NB4 (cell line): Measurements from ENCODE around the gene CTDSPL.

Source experiments
- DNase-seq: peaks from one replicate; pipeline ENCODE4 v3.0.0; 2010; ENCODE audit warnings: low read depth
- H3K4me3 ChIP-seq: one replicate; pipeline ENCODE4 v1.5.1; 2011; ENCODE audit warnings: mild to moderate bottlenecking, low read depth, low read length, moderate library complexity
- MYC ChIP-seq: IDR thresholded peaks from 2 replicates; pipeline ENCODE4 v1.6.1; 2011; ENCODE audit warnings: low read depth, low read length
- POLR2A ChIP-seq: IDR thresholded peaks from 2 replicates; pipeline ENCODE4 v1.6.1; 2011; ENCODE audit warnings: mild to moderate bottlenecking; ENCODE audit not compliant: insufficient read length; ENCODE audit errors: extremely low read depth
- TF ChIP-seq, protein P1 (sequence below): IDR thresholded peaks from one replicate; pipeline ENCODE4 v1.5.1; 2012; ENCODE audit warnings: low read depth, low read length
- TF ChIP-seq, protein P2 (sequence below): IDR thresholded peaks from 2 replicates; pipeline ENCODE4 v1.6.1; 2011; ENCODE audit warnings: low read depth, low read length

CTDSPL gene

DNA sequence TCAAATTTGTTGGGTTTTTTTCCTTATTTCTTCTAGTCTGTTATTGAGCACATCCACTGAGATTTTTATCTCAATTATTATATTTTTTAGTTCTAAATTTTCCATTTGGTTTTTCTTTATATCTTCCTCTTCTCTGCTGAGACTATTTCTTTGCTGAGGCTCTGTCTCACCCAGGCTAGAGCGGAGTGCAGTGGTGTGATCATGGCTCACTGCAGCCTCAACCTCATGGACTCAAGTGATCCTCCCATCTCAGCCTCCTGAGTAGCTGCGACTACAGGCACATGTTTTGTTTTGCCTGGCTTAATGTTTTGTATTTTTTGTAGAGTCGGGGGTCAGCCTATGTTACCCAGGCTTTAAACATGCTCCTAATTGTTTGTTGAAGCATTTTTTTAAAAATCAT lies 10.2 kb downstream of the CTDSPL start:
- no peak for DNase-seq
- H3K4me3 ChIP-seq, result no peak overlapping the region
- TF ChIP-seq POLR2A (no peak), MYC (no peak)
- TF ChIP-seq, protein P1, sequence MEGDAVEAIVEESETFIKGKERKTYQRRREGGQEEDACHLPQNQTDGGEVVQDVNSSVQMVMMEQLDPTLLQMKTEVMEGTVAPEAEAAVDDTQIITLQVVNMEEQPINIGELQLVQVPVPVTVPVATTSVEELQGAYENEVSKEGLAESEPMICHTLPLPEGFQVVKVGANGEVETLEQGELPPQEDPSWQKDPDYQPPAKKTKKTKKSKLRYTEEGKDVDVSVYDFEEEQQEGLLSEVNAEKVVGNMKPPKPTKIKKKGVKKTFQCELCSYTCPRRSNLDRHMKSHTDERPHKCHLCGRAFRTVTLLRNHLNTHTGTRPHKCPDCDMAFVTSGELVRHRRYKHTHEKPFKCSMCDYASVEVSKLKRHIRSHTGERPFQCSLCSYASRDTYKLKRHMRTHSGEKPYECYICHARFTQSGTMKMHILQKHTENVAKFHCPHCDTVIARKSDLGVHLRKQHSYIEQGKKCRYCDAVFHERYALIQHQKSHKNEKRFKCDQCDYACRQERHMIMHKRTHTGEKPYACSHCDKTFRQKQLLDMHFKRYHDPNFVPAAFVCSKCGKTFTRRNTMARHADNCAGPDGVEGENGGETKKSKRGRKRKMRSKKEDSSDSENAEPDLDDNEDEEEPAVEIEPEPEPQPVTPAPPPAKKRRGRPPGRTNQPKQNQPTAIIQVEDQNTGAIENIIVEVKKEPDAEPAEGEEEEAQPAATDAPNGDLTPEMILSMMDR, result no peak
- TF ChIP-seq, protein P2, sequence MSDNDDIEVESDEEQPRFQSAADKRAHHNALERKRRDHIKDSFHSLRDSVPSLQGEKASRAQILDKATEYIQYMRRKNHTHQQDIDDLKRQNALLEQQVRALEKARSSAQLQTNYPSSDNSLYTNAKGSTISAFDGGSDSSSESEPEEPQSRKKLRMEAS, result no peak

DNA sequence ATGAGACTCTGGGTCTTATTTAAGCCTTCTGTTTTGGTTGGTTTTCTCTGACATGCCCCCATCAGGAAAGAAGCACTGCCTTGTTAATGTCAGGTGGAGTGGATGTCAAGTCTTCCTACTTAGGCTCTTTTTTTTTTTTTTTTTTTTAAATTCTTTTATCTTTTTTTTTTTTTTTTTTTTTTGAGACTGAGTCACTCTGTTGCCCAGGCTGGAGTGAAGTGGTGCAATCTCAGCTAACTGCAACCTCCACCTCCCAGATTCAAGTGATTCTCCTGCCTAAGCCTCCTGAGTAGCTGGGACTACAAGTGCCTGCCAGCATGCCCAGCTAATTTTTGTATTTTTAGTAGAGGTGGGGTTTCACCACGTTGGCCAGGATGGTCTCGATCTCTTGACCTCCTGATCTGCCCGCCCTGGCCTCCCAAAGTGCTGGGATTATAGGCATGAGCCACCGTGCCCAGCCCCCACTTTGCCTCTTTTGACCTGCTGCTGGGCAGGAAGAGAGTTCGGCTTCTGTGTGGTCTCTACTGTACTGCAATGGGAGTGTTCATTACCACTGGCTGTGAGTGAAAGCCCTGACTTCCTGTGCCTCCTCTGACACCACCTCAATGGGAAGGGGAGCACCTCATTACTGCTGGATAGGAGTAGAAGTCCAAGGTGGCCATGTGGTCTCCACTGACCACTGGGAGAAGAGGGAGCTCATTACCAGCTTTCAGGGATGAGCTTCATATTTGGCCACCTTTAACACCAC lies 10.9 kb downstream of the CTDSPL start:
- TF ChIP-seq POLR2A (no peak), MYC (no peak)
- TF ChIP-seq, protein P1, result no peak
- TF ChIP-seq, protein P2, result no peak
- DNase-seq, result no peak
- no peak overlapping the region for H3K4me3 ChIP-seq

DNA sequence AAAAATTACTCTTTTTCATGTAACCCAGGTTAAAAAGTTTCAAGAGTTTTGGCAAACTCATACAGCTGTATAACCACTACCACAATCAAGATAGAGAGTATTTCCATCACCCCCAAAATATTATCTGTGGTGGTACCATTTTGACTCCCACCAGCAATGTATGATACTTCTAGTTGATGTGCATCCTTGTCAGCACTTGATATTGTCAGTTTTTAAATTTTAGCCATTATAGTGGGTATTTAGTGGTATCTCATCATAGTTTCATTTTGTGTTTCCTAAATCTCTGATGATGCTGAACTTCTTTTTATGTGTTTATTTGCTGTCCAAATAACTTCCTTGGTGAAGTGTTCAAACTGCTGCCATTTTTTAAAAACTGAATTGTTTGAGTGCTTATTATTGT lies 14.6 kb downstream of the CTDSPL start:
- no peak overlapping the region for H3K4me3 ChIP-seq
- TF ChIP-seq POLR2A, result no peak
- TF ChIP-seq, protein P2, result no peak
- TF ChIP-seq, protein P1, result no peak
- TF ChIP-seq MYC, result no peak
- no peak for DNase-seq

DNA sequence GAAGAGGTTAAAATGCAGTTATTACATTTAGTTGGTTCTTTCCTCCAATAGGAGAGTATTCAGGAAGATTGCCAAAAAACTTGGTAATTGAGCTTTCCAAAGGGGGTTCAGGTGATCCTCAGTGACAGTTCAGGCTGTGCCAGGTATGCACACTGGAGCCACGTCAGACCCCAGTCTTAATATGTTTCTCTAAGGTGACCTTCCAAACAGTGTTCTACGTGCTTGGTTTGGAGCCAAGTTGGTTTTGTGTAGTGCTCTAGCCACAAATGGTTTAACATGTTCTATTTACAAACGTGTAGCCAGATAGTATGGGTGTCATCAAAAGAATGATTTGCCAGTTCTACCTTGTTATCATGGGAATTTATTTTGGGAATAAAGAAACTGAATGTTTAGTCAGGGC lies 21.0 kb downstream of the CTDSPL start:
- TF ChIP-seq MYC, result no peak
- TF ChIP-seq, protein P1, result no peak
- TF ChIP-seq POLR2A, result no peak
- TF ChIP-seq, protein P2, result no peak
- DNase-seq, result no peak
- no peak overlapping the region for H3K4me3 ChIP-seq

DNA sequence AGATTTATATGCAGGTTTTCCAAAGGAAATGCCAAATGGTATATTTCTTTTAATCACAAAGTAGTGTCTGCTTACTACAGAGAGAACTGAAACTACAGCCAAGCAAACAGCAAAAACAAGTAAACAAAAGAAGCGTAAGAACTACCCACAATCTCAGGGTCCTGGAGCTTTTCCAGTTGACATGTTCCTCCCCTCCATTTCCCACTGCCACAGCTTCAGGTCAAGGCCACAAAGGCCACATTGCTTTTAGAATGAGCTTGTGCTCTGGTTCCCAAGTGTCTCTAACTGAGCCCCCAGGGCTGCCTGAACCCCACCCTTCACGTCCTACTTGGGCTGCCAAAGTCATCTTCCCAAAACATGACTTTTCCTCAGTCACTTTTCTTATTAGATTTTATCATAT lies 24.1 kb downstream of the CTDSPL start:
- TF ChIP-seq, protein P1, result no peak
- TF ChIP-seq POLR2A (no peak), MYC (no peak)
- TF ChIP-seq, protein P2, result no peak
- DNase-seq, result no peak
- H3K4me3 ChIP-seq, result no peak overlapping the region
